ENCODE measurements around the gene SMIM41. TPM values are rescaled to one million over a fixed set of nuclear protein-coding genes. Genes with fewer than 3 reads are reported as not detected.

The SMIM41 gene
- total and polyA plus RNA-seq, 10 donors, result 0.64 to 8.1 (median 2.0) TPM

GRCh38 chr12:52126050-52126604, 46.6 kb downstream of the SMIM41 start:
- WGBS, 5 donors, result 71 to 94% (median 83%) methylated on average over 2 of the region's 2 CpGs
- H3K27me3 ChIP-seq (replicated peaks in 1 of 7), result peaks cover 0 to 36% (median 0%) of the 10 kb centered on the region in 7 donors
- no peaks in the 10 kb centered on the region for H3K36me3 ChIP-seq
- DNase-seq, result peak; percentile 51
- H3K4me1 ChIP-seq, result peaks cover 4 to 38% (median 21%) of the 10 kb centered on the region in 6 donors
- H3K4me3 ChIP-seq, result no peak overlapping the region
- H3K27ac ChIP-seq, result peak overlapping the region in 7 of 8 donors; percentile 13 to 87 (median 75)
- no peaks in the 10 kb centered on the region for H3K9me3 ChIP-seq
- intact Hi-C loops (cut with DNase I; ENCODE audit: low total_unique reads), result no loop called here
- TF ChIP-seq POLR2A (IDR thresholded peaks at IDR 0.05) (no peak), CTCF (IDR thresholded peaks at IDR 0.05 in 8 of 11, conservative IDR thresholded peaks at IDR 0.05 in 3 of 11) (no peak), POLR2AphosphoS5 (IDR thresholded peaks at IDR 0.05) (no peak)

- WGBS, 5 donors, result 34 to 52% (median 40%) methylated on average over 20 to 21 of the region's 21 CpGs
Measured at GRCh38 chr12:52126605-52127578, 47.4 kb downstream of the SMIM41 start.

GRCh38 chr12:52127683-52128450, 48.4 kb downstream of the SMIM41 start:
- Histone ChIP-seq H3K9me3 (no peaks in the 10 kb centered on the region), H3K27ac (peak overlapping the region in 5 of 8 donors; percentile 64 to 87 (median 79)), H3K27me3 (replicated peaks in 1 of 7) (peaks cover 0 to 21% (median 0%) of the 10 kb centered on the region in 7 donors), H3K36me3 (no peaks in the 10 kb centered on the region), H3K4me3 (no peak overlapping the region), H3K4me1 (peaks cover 0 to 26% (median 11%) of the 10 kb centered on the region in 6 donors)
- intact Hi-C loops (cut with DNase I; ENCODE audit: low total_unique reads), result no loop called here
- DNase-seq, result no peak
- WGBS, 5 donors, result 43 to 52% (median 49%) methylated on average over 10 of the region's 10 CpGs
- no peak for TF ChIP-seq POLR2A (IDR thresholded peaks at IDR 0.05)

More at GRCh38 chr12:52126605-52127578, 47.4 kb downstream of the SMIM41 start:
- intact Hi-C loops (cut with DNase I; ENCODE audit: low total_unique reads), result no loop called here
- peak; percentile 80 for DNase-seq
- Histone ChIP-seq H3K27ac (peak overlapping the region in 7 of 8 donors; percentile 13 to 87 (median 75)), H3K36me3 (no peaks in the 10 kb centered on the region), H3K4me1 (peaks cover 0 to 31% (median 13%) of the 10 kb centered on the region in 6 donors), H3K27me3 (replicated peaks in 1 of 7) (peaks cover 0 to 28% (median 0%) of the 10 kb centered on the region in 7 donors), H3K4me3 (no peak overlapping the region), H3K9me3 (no peaks in the 10 kb centered on the region)
- TF ChIP-seq CTCF (IDR thresholded peaks at IDR 0.05 in 8 of 11, conservative IDR thresholded peaks at IDR 0.05 in 3 of 11) (peak in 1 of 11 experiments; percentile 21), POLR2AphosphoS5 (IDR thresholded peaks at IDR 0.05) (peak; percentile 54 to 75 (median 56)), POLR2A (IDR thresholded peaks at IDR 0.05) (no peak)

GRCh38 chr12:52130711-52131110, 51.2 kb downstream of the SMIM41 start:
- intact Hi-C loops (cut with DNase I; ENCODE audit: low total_unique reads), result no loop called here
- TF ChIP-seq POLR2A (IDR thresholded peaks at IDR 0.05), result no peak
- no peak for TF ChIP-seq POLR2AphosphoS5 (IDR thresholded peaks at IDR 0.05)
- TF ChIP-seq CTCF (IDR thresholded peaks at IDR 0.05 in 8 of 11, conservative IDR thresholded peaks at IDR 0.05 in 3 of 11), result no peak
- H3K4me3 ChIP-seq, result no peak overlapping the region
- peaks cover 0 to 16% (median 0%) of the 10 kb centered on the region in 7 donors for H3K27me3 ChIP-seq (replicated peaks in 1 of 7)
- H3K9me3 ChIP-seq, result no peaks in the 10 kb centered on the region
- WGBS, 5 donors, result 82 to 84% (median 84%) methylated on average over 5 of the region's 5 CpGs
- DNase-seq, result peak; percentile 61
- no peaks in the 10 kb centered on the region for H3K36me3 ChIP-seq
- peaks cover 0 to 14% (median 3%) of the 10 kb centered on the region in 6 donors for H3K4me1 ChIP-seq
- H3K27ac ChIP-seq, result no peak overlapping the region
